ENCODE measurements around the gene EYA4.

The EYA4 gene

DNA sequence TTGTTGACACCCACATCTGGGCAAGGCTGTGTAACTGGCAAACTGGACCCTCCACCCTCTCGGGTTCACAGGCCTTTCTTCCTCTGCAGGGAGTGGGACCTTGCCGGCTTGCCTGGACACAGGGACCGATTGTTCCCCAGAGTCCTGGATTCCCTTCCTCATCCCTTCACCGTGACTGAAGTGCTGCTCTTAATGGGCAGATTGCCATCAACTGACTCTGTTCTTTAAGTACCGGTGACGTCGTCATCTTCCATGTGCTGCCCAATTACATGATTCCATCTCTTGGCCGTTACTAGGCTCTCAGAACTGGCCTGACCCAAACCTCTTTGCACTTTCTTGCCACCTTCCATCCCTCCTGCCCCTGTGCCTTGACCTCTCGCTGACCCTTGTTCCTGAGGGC lies 85.4 kb downstream of the EYA4 start:
- in situ Hi-C loops (cut with HindIII; ENCODE audit: low pct_ligation_motif_present, low pct_unique_long_range_greater_than_20kb, low sequenced_read_pairs) = no loop called here
- no peak for DNase-seq

DNA sequence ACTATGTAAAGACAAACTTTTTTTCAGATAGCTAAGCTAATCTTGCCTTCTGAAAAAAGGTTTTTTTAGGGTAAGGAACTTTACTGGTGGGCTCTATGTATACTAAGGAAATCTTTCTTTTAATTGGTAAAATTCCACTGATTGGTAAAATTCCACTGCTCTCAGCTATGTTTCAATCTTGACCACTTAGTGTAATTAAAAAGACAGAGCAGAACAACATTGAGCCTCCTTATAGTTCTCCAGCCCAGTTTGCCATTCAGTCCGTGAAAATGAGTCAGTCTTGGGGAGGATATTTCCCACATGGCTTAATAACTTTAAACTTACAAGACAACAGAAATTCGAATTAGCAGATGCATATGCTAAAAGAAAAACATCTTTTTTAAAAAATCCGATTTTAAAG lies 92.7 kb downstream of the EYA4 start:
- in situ Hi-C loops (cut with HindIII; ENCODE audit: low pct_ligation_motif_present, low pct_unique_long_range_greater_than_20kb, low sequenced_read_pairs) = no loop called here
- no peak for DNase-seq

- in situ Hi-C loops (cut with HindIII; ENCODE audit: low pct_ligation_motif_present, low pct_unique_long_range_greater_than_20kb, low sequenced_read_pairs) = no loop called here
- DNase-seq = no peak
Measured at GRCh38 chr6:133337308-133337707, 96.2 kb downstream of the EYA4 start.

DNA sequence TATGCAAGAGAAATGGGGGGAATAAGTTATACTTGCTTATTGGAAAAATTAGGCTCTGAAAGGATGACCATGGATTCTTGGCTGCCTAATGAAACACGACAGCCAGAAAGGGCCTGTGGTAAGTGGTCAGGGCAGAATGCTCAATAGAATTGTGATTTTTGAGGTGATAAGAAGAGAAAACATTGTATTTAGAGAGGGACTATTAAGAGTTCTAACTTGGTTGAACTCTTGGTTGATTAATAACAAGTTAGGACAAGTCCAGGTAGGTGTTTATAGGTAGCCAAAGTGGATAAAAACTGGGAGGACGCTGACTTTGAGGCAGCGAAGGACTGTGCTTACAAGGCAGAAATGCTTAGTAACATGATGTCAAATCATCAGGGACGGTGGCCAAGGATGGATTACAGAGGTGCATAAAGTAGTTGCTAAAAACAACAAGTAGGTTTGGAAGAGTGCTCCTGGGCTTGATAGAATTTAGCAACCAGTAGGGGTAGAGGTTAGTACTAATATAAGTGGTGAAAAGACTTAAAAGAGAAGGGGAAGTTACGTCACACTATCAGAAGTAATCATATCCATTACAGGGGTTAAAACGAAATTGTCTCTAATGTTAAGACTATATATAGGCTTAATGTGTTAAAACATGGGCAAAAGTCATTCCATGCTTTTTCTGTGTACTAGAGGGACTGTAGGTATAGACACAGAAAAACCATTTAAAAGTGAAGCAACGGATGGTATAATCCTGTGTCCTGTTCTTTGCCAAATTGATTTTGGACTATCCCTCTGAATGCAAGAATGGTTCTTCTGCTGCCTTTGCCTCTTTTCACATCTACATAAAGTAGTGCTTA lies 98.6 kb downstream of the EYA4 start:
- in situ Hi-C loops (cut with HindIII; ENCODE audit: low pct_ligation_motif_present, low pct_unique_long_range_greater_than_20kb, low sequenced_read_pairs) = no loop called here
- DNase-seq = no peak

GRCh38 chr6:133340557-133340956 lies 99.4 kb downstream of the EYA4 start:
- DNase-seq = no peak
- in situ Hi-C loops (cut with HindIII; ENCODE audit: low pct_ligation_motif_present, low pct_unique_long_range_greater_than_20kb, low sequenced_read_pairs) = no loop called here

- DNase-seq = no peak
- in situ Hi-C loops (cut with HindIII; ENCODE audit: low pct_ligation_motif_present, low pct_unique_long_range_greater_than_20kb, low sequenced_read_pairs) = no loop called here
Measured at GRCh38 chr6:133341607-133342158, 100.5 kb downstream of the EYA4 start.

DNA sequence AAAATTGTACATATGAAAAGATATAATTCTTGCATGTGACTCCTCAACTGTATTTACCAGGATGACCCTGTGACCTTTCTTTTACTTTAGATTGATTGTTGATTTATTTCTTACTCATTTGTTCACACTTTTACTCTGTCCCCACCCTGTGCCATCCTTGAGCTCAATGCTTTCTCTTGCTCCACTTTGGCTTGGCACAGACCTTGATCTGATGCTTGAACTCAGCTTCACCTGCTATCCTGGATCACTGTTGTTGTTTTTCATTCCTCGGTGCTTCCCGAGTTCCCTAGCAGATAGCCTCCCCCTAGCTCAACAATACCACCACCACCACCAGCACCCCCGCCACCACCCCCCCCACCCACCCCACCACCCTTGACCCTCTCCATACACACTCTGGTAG lies 102.1 kb downstream of the EYA4 start:
- in situ Hi-C loops (cut with HindIII; ENCODE audit: low pct_ligation_motif_present, low pct_unique_long_range_greater_than_20kb, low sequenced_read_pairs) = no loop called here
- DNase-seq = no peak

GRCh38 chr6:133348846-133349245 lies 107.7 kb downstream of the EYA4 start:
- in situ Hi-C loops (cut with HindIII; ENCODE audit: low pct_ligation_motif_present, low pct_unique_long_range_greater_than_20kb, low sequenced_read_pairs) = no loop called here
- no peak for DNase-seq

DNA sequence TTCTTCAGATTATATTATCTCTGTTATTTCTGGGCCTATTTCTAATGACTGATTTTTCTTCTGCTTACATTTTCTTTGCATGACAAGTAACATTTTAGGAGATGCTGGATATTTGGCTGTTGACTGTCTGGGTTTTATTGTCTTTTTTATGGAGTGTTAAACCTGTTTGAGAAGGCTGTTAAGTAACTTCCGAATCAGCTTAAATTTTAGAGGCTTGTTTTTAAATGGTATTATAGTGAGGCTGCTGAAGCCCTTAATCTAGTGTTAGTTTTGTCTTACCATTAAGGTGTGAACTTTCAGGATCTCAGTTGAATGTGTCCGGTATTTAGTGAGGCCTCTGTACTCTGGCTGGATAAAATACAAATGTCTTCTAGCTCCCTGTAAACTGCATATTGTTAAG lies 109.8 kb downstream of the EYA4 start:
- DNase-seq = no peak
- in situ Hi-C loops (cut with HindIII; ENCODE audit: low pct_ligation_motif_present, low pct_unique_long_range_greater_than_20kb, low sequenced_read_pairs) = no loop called here

DNA sequence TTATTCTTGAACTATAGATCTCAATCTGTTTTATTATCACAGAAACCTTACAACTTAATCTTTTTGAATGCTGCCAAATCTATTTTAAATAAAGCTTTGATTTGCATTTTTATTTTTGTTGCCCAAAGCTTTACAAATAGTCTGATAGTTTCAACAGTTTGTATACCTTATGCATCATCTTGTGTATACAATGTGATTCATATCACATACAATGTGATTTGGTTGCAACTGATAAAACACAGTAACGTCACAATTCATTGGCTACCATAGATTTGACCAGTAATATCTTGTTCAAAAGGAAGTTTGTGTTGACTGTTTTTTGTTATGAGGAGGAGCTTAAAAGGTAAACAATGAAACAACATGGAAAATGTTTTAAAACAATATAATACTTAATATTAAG lies 110.9 kb downstream of the EYA4 start:
- in situ Hi-C loops (cut with HindIII; ENCODE audit: low pct_ligation_motif_present, low pct_unique_long_range_greater_than_20kb, low sequenced_read_pairs) = no loop called here
- DNase-seq = no peak

- in situ Hi-C loops (cut with HindIII; ENCODE audit: low pct_ligation_motif_present, low pct_unique_long_range_greater_than_20kb, low sequenced_read_pairs) = no loop called here
- no peak for DNase-seq
Measured at GRCh38 chr6:133353061-133353460, 111.9 kb downstream of the EYA4 start.

- no peak for DNase-seq
- in situ Hi-C loops (cut with HindIII; ENCODE audit: low pct_ligation_motif_present, low pct_unique_long_range_greater_than_20kb, low sequenced_read_pairs) = no loop called here
Measured at GRCh38 chr6:133355922-133356321, 114.8 kb downstream of the EYA4 start.

DNA sequence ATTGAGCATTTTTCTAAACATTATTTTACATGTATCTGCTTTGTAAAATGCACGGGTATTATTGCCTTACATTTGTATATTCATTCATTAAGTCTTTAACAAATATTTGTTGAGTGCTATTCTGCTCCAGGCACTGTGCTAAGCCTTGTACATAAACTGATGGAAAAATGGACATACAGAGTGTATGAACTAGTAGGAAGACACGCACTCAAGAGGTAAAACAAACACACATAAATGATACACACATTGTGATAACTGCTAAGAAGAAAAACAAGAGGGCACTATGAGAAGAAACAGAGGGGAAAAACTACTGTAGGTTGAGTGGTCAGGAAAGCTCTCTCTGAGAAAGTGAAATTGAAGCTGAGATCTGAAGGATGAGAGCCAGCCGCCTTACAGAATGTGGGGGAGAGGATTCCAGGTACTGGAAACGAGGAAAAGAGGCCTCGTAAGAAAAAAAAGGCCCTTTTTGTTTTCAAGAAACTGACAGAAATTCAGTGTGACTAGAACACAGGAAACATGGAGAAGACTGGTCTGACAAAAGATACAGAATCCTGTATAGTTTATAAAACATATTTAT lies 117.5 kb downstream of the EYA4 start:
- in situ Hi-C loops (cut with HindIII; ENCODE audit: low pct_ligation_motif_present, low pct_unique_long_range_greater_than_20kb, low sequenced_read_pairs) = no loop called here
- DNase-seq = no peak

DNA sequence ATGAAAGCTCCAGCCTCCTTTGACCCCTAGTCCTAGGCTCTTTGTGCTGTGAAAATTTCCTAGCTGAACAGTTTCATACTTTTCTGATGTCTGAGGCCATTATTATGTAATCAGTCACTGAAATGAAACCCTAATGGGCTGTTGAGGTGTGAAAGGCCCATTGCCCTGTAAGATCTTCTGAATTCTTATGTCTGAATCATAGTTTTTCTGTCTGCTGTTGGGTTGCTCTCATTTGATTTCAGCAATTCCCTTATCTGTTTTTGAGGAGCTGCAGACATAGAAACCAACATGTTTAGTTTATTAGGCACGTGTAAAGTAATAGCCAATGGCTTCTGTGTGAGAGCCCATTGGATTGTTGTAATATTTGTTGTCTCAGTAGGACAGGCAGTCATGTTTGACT lies 118.1 kb downstream of the EYA4 start:
- DNase-seq = no peak
- in situ Hi-C loops (cut with HindIII; ENCODE audit: low pct_ligation_motif_present, low pct_unique_long_range_greater_than_20kb, low sequenced_read_pairs) = no loop called here

- no peak for DNase-seq
- in situ Hi-C loops (cut with HindIII; ENCODE audit: low pct_ligation_motif_present, low pct_unique_long_range_greater_than_20kb, low sequenced_read_pairs) = no loop called here
Measured at GRCh38 chr6:133359760-133360159, 118.6 kb downstream of the EYA4 start.

GRCh38 chr6:133360194-133360593 lies 119.0 kb downstream of the EYA4 start:
- in situ Hi-C loops (cut with HindIII; ENCODE audit: low pct_ligation_motif_present, low pct_unique_long_range_greater_than_20kb, low sequenced_read_pairs) = no loop called here
- DNase-seq = no peak

GRCh38 chr6:133362813-133363212 lies 121.7 kb downstream of the EYA4 start:
- DNase-seq = no peak
- in situ Hi-C loops (cut with HindIII; ENCODE audit: low pct_ligation_motif_present, low pct_unique_long_range_greater_than_20kb, low sequenced_read_pairs) = no loop called here

DNA sequence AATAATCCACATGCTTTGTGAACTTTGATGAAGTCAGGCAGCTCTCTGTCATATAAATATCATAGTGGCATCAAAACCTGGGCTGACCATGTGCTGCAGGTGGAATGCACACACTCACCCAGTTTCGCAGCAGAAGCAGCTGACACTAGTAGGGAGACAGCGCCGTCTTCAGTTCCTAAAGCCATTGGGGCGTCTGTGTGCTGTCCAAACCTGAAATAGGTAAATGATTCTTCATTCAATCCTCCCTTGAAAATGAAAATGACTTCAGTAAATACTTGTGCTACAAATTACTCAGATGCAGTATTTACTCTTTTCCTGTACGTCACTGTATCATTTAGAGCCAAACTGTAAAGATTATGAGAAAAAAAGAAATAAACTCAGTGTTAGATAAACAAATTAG lies 127.5 kb downstream of the EYA4 start:
- no peak for DNase-seq
- in situ Hi-C loops (cut with HindIII; ENCODE audit: low pct_ligation_motif_present, low pct_unique_long_range_greater_than_20kb, low sequenced_read_pairs) = no loop called here

- in situ Hi-C loops (cut with HindIII; ENCODE audit: low pct_ligation_motif_present, low pct_unique_long_range_greater_than_20kb, low sequenced_read_pairs) = no loop called here
- no peak for DNase-seq
Measured at GRCh38 chr6:133369773-133370272, 128.7 kb downstream of the EYA4 start.

DNA sequence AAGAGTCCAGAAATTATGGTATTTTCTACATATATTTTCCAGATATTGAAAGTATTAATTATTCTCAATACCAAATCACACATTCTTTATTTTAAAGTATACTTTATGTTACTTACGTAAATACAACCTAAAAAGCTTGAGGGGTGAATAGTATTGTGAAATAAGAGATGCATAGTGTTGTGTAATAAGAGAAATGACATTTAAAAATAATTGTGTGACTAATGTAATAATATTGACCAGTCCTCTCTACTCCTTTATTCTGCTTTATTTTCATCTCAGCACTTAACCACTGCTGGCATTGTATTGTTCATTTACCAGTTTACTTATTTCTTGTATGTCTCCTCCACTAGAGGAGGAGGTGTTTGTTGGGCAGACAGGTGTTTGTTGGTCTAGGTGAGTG lies 135.6 kb downstream of the EYA4 start:
- no peak for DNase-seq
- in situ Hi-C loops (cut with HindIII; ENCODE audit: low pct_ligation_motif_present, low pct_unique_long_range_greater_than_20kb, low sequenced_read_pairs) = no loop called here
